ENCODE measurements around the gene ROR2. TPM values are rescaled to one million over a fixed set of nuclear protein-coding genes. Genes with fewer than 3 reads are reported as not detected.

Gene ROR2
- total RNA-seq, 2 donors from 2014 or later, result 37.2 to 43.9 TPM

DNA sequence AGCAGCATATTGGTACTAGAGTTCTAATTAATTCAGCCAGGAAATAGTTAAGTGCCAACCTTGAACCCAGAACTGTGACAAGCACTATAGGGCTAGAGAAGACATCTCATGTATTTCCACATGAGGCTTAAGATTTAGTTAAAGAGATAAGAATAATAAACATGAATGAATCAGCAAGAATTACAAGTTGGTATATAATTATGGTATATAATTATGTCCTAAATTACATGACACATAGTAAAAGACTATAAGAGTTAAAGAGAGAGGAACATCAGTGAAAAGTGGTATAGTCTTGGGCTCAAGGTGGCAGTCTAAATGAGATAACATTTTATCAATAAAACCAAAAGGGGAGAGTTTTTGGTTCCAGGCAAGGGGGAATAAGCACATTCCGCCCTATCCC lies 303.3 kb downstream of the ROR2 start:
- no peaks in the 10 kb centered on the region for H3K4me1 ChIP-seq (replicated peaks)
- no peaks in the 10 kb centered on the region for H3K9me3 ChIP-seq
- WGBS, result 86% methylated on average over 1 of the region's 1 CpG
- H3K4me3 ChIP-seq, result no peak overlapping the region
- no peaks in the 10 kb centered on the region for H3K27me3 ChIP-seq (replicated peaks; ENCODE audit: insufficient read depth)
- no peaks in the 10 kb centered on the region for H3K36me3 ChIP-seq
- DNase-seq (ENCODE audit: low spot score), result no peak
- H3K27ac ChIP-seq, result no peak overlapping the region
- intact Hi-C loops (cut with DNase I), result no loop called here
- no peak for TF ChIP-seq CTCF (IDR thresholded peaks at IDR 0.05)
- TF ChIP-seq POLR2A (IDR thresholded peaks at IDR 0.05), result no peak
- TF ChIP-seq POLR2AphosphoS5 (IDR thresholded peaks at IDR 0.05), result no peak

DNA sequence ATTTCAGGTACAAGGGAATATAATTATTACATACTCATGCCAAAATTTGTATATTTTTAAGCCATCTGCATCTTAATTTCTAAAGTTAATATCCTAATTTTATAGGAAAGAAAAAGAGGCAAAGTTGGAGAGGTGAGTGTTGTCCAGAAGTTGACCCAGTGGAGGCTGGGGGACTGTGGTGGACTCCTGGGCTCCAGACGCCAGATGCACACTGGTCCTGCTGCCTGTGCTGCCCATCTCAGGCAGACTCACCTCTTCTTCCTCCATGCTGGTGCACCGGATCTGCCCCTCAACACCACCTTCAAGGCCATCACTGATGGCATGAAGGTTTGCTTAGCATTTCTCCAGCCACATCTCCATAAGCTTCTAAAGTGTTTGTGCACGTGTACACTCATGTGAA lies 305.6 kb downstream of the ROR2 start:
- TF ChIP-seq POLR2A (IDR thresholded peaks at IDR 0.05) (no peak), CTCF (IDR thresholded peaks at IDR 0.05) (no peak), POLR2AphosphoS5 (IDR thresholded peaks at IDR 0.05) (no peak)
- no peak overlapping the region for H3K4me3 ChIP-seq
- H3K27ac ChIP-seq, result no peak overlapping the region
- DNase-seq (ENCODE audit: low spot score), result no peak
- H3K27me3 ChIP-seq (replicated peaks; ENCODE audit: insufficient read depth), result no peaks in the 10 kb centered on the region
- H3K4me1 ChIP-seq (replicated peaks), result no peaks in the 10 kb centered on the region
- no peaks in the 10 kb centered on the region for H3K36me3 ChIP-seq
- 97% methylated on average over 3 of the region's 3 CpGs for WGBS
- intact Hi-C loops (cut with DNase I), result no loop called here
- H3K9me3 ChIP-seq, result no peaks in the 10 kb centered on the region

- Histone ChIP-seq H3K4me1 (replicated peaks) (no peaks in the 10 kb centered on the region), H3K27ac (no peak overlapping the region), H3K27me3 (replicated peaks; ENCODE audit: insufficient read depth) (no peaks in the 10 kb centered on the region), H3K36me3 (no peaks in the 10 kb centered on the region), H3K4me3 (no peak overlapping the region), H3K9me3 (no peaks in the 10 kb centered on the region)
- intact Hi-C loops (cut with DNase I), result no loop called here
- TF ChIP-seq CTCF (IDR thresholded peaks at IDR 0.05) (no peak), POLR2AphosphoS5 (IDR thresholded peaks at IDR 0.05) (no peak), POLR2A (IDR thresholded peaks at IDR 0.05) (no peak)
- 71% methylated on average over 7 of the region's 7 CpGs for WGBS
- DNase-seq (ENCODE audit: low spot score), result no peak
These were observed 306.4 kb downstream of the ROR2 start for GRCh38 chr9:91643481-91644077.

- no peaks in the 10 kb centered on the region for H3K27me3 ChIP-seq (replicated peaks; ENCODE audit: insufficient read depth)
- DNase-seq (ENCODE audit: low spot score), result no peak
- intact Hi-C loops (cut with DNase I), result no loop called here
- H3K4me3 ChIP-seq, result no peak overlapping the region
- no peak overlapping the region for H3K27ac ChIP-seq
- TF ChIP-seq POLR2AphosphoS5 (IDR thresholded peaks at IDR 0.05) (no peak), POLR2A (IDR thresholded peaks at IDR 0.05) (no peak), CTCF (IDR thresholded peaks at IDR 0.05) (no peak)
- no peaks in the 10 kb centered on the region for H3K36me3 ChIP-seq
- 83% methylated on average over 5 of the region's 5 CpGs for WGBS
- H3K9me3 ChIP-seq, result no peaks in the 10 kb centered on the region
- H3K4me1 ChIP-seq (replicated peaks), result no peaks in the 10 kb centered on the region
These were observed 307.3 kb downstream of the ROR2 start for GRCh38 chr9:91642771-91643170.

GRCh38 chr9:91640428-91640827 lies 309.6 kb downstream of the ROR2 start:
- DNase-seq (ENCODE audit: low spot score), result no peak
- Histone ChIP-seq H3K27ac (no peak overlapping the region), H3K9me3 (no peaks in the 10 kb centered on the region), H3K27me3 (replicated peaks; ENCODE audit: insufficient read depth) (no peaks in the 10 kb centered on the region), H3K36me3 (no peaks in the 10 kb centered on the region), H3K4me3 (no peak overlapping the region), H3K4me1 (replicated peaks) (no peaks in the 10 kb centered on the region)
- TF ChIP-seq POLR2A (IDR thresholded peaks at IDR 0.05) (no peak), CTCF (IDR thresholded peaks at IDR 0.05) (no peak), POLR2AphosphoS5 (IDR thresholded peaks at IDR 0.05) (no peak)
- intact Hi-C loops (cut with DNase I), result no loop called here
- 75% methylated on average over 2 of the region's 2 CpGs for WGBS
